Ascending aorta (tissue), 2 donors: ENCODE measurements around the gene TGOLN2. TPM values are rescaled to one million over a fixed set of nuclear protein-coding genes. Genes with fewer than 3 reads are reported as not detected.
"Not testable (repeated sequence)": the region's sequence is repeated elsewhere in the genome, so short reads cannot be mapped to it uniquely, and the experiment has no call there.

Experiments
- DNase-seq, 2 donors: peaks; one replicate each; pipeline ENCODE4 v3.0.0-alpha.2; 2019; ENCODE audit warnings: low spot score in 2 of 2
- H3K27ac ChIP-seq, 2 donors: fragments of 200-600 bp; sonication (generic); one replicate each; pipeline ENCODE4 v1.5.1; 2016 to 2017; ENCODE audit warnings: mild to moderate bottlenecking in 1 of 2
- H3K27me3 ChIP-seq: fragments of 200-600 bp; sonication (generic); one replicate; pipeline ENCODE4 v1.5.1; 2017
- H3K36me3 ChIP-seq, 2 donors: fragments of 200-600 bp; sonication (generic); one replicate each; pipeline ENCODE4 v1.5.1; 2016
- H3K4me1 ChIP-seq, 2 donors: fragments of 200-600 bp; sonication (generic); one replicate each; pipeline ENCODE4 v1.5.1; 2016 to 2017; ENCODE audit warnings: mild to moderate bottlenecking in 1 of 2
- H3K4me3 ChIP-seq, 2 donors: fragments of 200-600 bp; sonication (generic); one replicate each; pipeline ENCODE4 v1.5.1; 2016 to 2017; ENCODE audit warnings: mild to moderate bottlenecking in 1 of 2
- H3K9me3 ChIP-seq, 2 donors: fragments of 200-600 bp; sonication (generic); one replicate each; pipeline ENCODE4 v1.5.1; 2016
- CTCF ChIP-seq, 3 experiments: fragments of 200-600 bp in 2 of 3; fragments of 450-650 bp in 1 of 3; sonication (generic) in 2 of 3; IDR thresholded peaks; one replicate each; pipeline ENCODE4 v1.5.1; 2016 to 2019; ENCODE audit warnings: antibody characterized with exemption in 3 of 3, mild to moderate bottlenecking in 1 of 3, moderate library complexity in 1 of 3
- intact Hi-C: fragments of 100-400 bp; cut with DNase I; formaldehyde crosslinking; loops from one replicate; pipeline ENCODE4 v1.15.1; 2023
- total RNA-seq: library from RNA; depleted of rRNA; stranded (reverse); fragments of >200 nt; gene quantifications from one replicate; pipeline ENCODE4 v1.1.0, GENCODE V29; 2016

The TGOLN2 gene
- total RNA-seq, 1 donor from 2014 or later: 111 TPM

- peaks cover under 1 to 9% of the 10 kb centered on the region in 2 donors for H3K4me1 ChIP-seq
- intact Hi-C loops: no loop called here
- no peak for TF ChIP-seq CTCF (IDR thresholded peaks at IDR 0.05)
- no peak overlapping the region for H3K27ac ChIP-seq
- H3K4me3 ChIP-seq: no peak overlapping the region
- no peaks in the 10 kb centered on the region for H3K27me3 ChIP-seq
- H3K9me3 ChIP-seq: no peaks in the 10 kb centered on the region
- peaks cover 2 to 5% of the 10 kb centered on the region in 2 donors for H3K36me3 ChIP-seq
- DNase-seq: no peak
These were observed 3.2 kb upstream of the TGOLN2 start for GRCh38 chr2:85330839-85331636.

DNA sequence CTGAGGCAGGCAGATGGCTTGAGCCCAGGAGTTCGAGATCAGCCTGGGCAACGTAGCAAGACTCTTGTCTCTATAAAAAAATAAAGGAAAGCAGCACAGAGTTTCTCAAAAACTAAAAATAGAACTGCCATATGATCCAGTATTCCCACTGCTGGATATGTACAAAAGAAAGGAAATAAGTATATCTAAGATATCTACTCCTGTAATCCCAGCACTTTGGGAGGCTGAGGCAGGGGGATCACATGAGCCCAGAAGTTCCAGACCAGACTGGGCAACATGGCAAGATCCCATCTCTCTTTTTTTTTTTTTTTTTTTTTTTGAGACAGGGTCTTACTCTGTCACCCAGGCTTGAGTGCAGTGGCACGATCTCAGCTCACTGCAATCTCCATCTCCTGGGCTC is 1.9 kb upstream of the TGOLN2 start:
- intact Hi-C loops, H3K4me3 ChIP-seq, H3K9me3 ChIP-seq, H3K36me3 ChIP-seq, H3K27me3 ChIP-seq, DNase-seq, H3K27ac ChIP-seq: not testable (repeated sequence)
- peaks cover 9 to 21% of the 10 kb centered on the region in 2 donors for H3K4me1 ChIP-seq

DNA sequence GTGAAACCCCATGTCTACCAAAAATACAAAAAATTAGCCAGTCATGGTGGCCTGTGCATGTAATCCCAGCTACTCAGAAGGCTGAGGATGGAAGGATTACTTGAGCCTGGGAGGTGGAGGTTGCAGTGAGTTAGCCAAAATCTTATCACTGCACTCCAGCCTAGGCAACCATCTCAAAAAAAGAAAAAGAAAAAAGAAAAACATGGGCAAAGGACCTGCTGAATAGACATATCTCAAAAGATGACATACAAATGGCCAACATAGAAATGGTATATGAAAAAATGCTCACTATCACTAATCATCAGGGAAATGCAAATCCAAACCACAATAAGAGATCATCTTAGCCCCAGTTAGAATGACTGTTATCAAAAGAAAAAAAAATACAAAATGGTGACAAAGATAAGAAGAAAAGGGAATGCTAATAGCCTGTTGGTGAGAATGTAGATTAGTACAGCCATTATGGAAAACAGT is 1.4 kb upstream of the TGOLN2 start:
- Histone ChIP-seq H3K27ac (no peak overlapping the region), H3K9me3 (no peaks in the 10 kb centered on the region), H3K4me3 (no peak overlapping the region), H3K4me1 (peaks cover 12 to 26% of the 10 kb centered on the region in 2 donors), H3K36me3 (peaks cover 9 to 13% of the 10 kb centered on the region in 2 donors), H3K27me3 (no peaks in the 10 kb centered on the region)
- no peak for DNase-seq
- intact Hi-C loops: no loop called here
- TF ChIP-seq CTCF (IDR thresholded peaks at IDR 0.05): no peak

DNA sequence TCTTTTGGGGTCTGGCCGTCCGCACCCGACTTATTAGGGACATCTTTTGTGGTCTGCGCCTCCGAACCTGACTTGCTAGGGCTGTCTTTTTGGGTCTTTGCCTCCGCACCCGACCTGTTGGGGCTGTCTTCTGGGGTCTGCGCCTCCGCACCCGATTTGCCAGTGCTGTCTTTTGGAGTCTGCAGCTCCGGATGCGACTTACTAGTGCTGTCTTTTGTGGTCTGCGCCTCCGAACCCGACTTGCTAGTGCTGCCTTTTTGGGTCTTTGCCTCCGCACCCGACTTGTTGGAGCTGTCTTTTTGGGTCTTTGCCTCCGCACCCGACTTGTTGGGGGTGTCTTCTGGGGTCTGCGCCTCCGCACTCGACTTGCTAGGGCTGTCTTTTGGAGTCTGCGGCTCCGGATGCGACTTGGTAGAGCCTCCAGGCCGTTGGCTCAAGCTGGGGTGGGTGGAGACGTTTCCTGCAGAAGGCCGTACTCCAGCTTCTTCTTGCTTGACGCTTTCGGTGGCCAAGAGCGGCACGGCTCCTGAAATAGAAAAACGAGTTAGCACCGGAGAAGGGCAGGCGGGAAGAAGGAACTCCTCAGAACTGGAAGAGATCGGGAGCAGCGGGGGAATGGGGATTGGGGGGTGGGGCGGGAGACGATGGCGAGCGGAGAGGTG is 498 bp downstream of the TGOLN2 start:
- no peak for TF ChIP-seq CTCF (IDR thresholded peaks at IDR 0.05)
- Histone ChIP-seq H3K36me3 (peaks cover 29 to 32% of the 10 kb centered on the region in 2 donors), H3K4me3 (peak overlapping the region; percentile 79 to 83), H3K4me1 (peaks cover 12 to 42% of the 10 kb centered on the region in 2 donors), H3K9me3 (no peaks in the 10 kb centered on the region), H3K27ac (peak overlapping the region; percentile 96 to 99), H3K27me3 (no peaks in the 10 kb centered on the region)
- intact Hi-C loops: no loop called here
- DNase-seq: peak in 1 of 2 donors; percentile 78

DNA sequence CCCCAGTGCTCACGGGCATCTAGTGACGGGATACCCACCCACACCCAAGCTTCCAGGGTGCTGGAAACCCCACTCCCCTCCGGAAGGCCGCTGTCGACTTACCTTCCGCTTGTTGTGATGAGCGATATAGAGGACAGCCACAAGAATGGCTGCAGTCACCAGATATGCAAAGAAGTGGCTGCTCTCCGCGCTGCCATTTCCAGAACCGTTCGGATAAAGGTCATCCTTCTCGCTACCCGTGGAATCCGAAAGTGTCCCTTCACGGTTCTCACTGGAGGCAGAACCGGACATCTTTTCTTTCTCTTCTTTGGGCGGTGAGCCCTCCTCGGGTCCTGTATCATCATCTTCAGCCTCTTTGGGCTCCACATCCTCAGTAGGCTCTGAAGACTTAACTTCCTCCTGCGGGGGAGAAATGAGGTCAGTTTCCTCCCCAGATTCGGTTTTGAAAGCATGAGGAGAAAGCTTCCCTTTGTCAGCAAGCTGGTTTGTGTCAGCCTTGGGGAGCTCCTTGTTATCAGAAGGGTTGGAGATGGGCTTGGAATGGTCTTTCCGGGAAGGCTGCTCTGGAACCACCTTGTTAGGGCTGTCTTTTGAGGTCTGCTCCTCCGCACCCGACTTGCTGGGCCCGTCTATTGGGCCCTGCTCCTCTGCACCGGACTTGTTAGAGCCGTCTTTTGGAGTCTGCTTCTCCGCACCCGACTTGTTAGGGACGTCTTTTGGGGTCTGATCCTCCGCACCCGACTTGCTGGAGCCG is 1.2 kb downstream of the TGOLN2 start:
- Histone ChIP-seq H3K36me3 (peaks cover 31 to 37% of the 10 kb centered on the region in 2 donors), H3K4me3 (peak overlapping the region; percentile 79 to 83), H3K9me3 (no peaks in the 10 kb centered on the region), H3K4me1 (peaks cover 12 to 48% of the 10 kb centered on the region in 2 donors), H3K27me3 (no peaks in the 10 kb centered on the region), H3K27ac (peak overlapping the region; percentile 96 to 99)
- TF ChIP-seq CTCF (IDR thresholded peaks at IDR 0.05): no peak
- intact Hi-C loops: no loop called here
- no peak for DNase-seq
